B cell (primary cell): ENCODE measurements around the gene CHCHD6.

Source experiments
- EZH2 ChIP-seq: IDR thresholded peaks from 2 replicates; pipeline ENCODE4 v1.6.1; 2012; ENCODE audit warnings: borderline replicate concordance, low read depth, mild to moderate bottlenecking, moderate library complexity, low read length; ENCODE audit not compliant: insufficient read depth, poor library complexity, severe bottlenecking
- TF ChIP-seq, protein P1 (sequence below): fragments of 200-600 bp; IDR thresholded peaks from one replicate; pipeline ENCODE4 v1.8.0; 2022; ENCODE audit warnings: antibody characterized with exemption, mild to moderate bottlenecking

GRCh38 chr3:126867863-126868200 lies 163.8 kb downstream of the CHCHD6 start:
- TF ChIP-seq, protein P1, sequence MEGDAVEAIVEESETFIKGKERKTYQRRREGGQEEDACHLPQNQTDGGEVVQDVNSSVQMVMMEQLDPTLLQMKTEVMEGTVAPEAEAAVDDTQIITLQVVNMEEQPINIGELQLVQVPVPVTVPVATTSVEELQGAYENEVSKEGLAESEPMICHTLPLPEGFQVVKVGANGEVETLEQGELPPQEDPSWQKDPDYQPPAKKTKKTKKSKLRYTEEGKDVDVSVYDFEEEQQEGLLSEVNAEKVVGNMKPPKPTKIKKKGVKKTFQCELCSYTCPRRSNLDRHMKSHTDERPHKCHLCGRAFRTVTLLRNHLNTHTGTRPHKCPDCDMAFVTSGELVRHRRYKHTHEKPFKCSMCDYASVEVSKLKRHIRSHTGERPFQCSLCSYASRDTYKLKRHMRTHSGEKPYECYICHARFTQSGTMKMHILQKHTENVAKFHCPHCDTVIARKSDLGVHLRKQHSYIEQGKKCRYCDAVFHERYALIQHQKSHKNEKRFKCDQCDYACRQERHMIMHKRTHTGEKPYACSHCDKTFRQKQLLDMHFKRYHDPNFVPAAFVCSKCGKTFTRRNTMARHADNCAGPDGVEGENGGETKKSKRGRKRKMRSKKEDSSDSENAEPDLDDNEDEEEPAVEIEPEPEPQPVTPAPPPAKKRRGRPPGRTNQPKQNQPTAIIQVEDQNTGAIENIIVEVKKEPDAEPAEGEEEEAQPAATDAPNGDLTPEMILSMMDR = no peak
- no peak for TF ChIP-seq EZH2
